AG04449 (cell line): ENCODE data around the gene RGMA.

Experiments
- CTCF ChIA-PET: fragments of 350-600 bp; formaldehyde crosslinking; extraction: SDS; loops from one replicate; lab custom pipeline; 2021; ENCODE audit warnings: antibody characterized with exemption; lab: Yijun Ruan, JAX
- POLR2A ChIA-PET: fragments of 400-600, 350-600 bp; formaldehyde crosslinking; extraction: SDS; loops from one replicate; lab custom pipeline; 2020; ENCODE audit warnings: antibody characterized with exemption, inconsistent platforms; lab: Yijun Ruan, JAX
- DNase-seq: peaks from one replicate; pipeline ENCODE4 v3.0.0-alpha.2; 2010; ENCODE audit warnings: low read depth, low spot score
- H3K4me3 ChIP-seq: 2 replicates; pipeline ENCODE4 v1.5.1; 2011; ENCODE audit warnings: low read depth, mild to moderate bottlenecking, control low read depth, low read length
- CTCF ChIP-seq: IDR thresholded peaks from one replicate; pipeline ENCODE4 v1.5.1; 2011; ENCODE audit warnings: mild to moderate bottlenecking, moderate library complexity, low read length, control low read depth, inconsistent platforms; ENCODE audit not compliant: insufficient read depth; ENCODE audit errors: missing control alignments

Gene RGMA

GRCh38 chr15:93088981-93089726, at the start of gene RGMA:
RGMA (minus strand) TSS chr15:93089211; CDS start chr15:93088932, 279 bp downstream.
- ChIA-PET CTCF (interaction anchor here (0.6 to 3.3 kb wide), 25 partner anchors 8 to 1238 kb away, joined by 3 to 64 read pairs (median 5); no protein-coding TSS in a partner anchor), POLR2A (no interaction called here)
- H3K4me3 ChIP-seq, result peak within 1 kb of the TSS; percentile 32
- TF ChIP-seq CTCF, result no peak
- DNase-seq, result no peak

GRCh38 chr15:93136606-93137005, 47.6 kb upstream of the RGMA start:
- POLR2A ChIA-PET, result no interaction called here
- CTCF ChIA-PET, result no interaction called here

GRCh38 chr15:93135997-93136397, 47.0 kb upstream of the RGMA start:
- ChIA-PET CTCF (no interaction called here), POLR2A (no interaction called here)
- no peak overlapping the region for H3K4me3 ChIP-seq
- TF ChIP-seq CTCF, result no peak
- DNase-seq, result no peak

More at GRCh38 chr15:93136606-93137005, 47.6 kb upstream of the RGMA start:
- DNase-seq, result no peak
- no peak for TF ChIP-seq CTCF
- no peak overlapping the region for H3K4me3 ChIP-seq

GRCh38 chr15:93135459-93135858, 46.4 kb upstream of the RGMA start:
- no peak for DNase-seq
- ChIA-PET POLR2A (no interaction called here), CTCF (no interaction called here)
- H3K4me3 ChIP-seq, result no peak overlapping the region
- no peak for TF ChIP-seq CTCF

- TF ChIP-seq CTCF, result no peak
- CTCF ChIA-PET, result no interaction called here
- POLR2A ChIA-PET, result no interaction called here
- no peak overlapping the region for H3K4me3 ChIP-seq
- no peak for DNase-seq
Observed at GRCh38 chr15:93131485-93132095, 42.6 kb upstream of the RGMA start.

GRCh38 chr15:93129702-93130488, 40.9 kb upstream of the RGMA start:
- TF ChIP-seq CTCF, result no peak
- ChIA-PET CTCF (no interaction called here), POLR2A (no interaction called here)
- DNase-seq, result no peak
- H3K4me3 ChIP-seq, result no peak overlapping the region
